NOMO-1 treated with DMSO at 0.1 percent for 48 hours (cell line): ENCODE data around the gene IMMP2L.

Experiments
- DNase-seq: peaks from one replicate; lab custom pipeline; 2025; ENCODE audit not compliant: unreplicated experiment; lab: John Stamatoyannopoulos, UW

The IMMP2L gene

DNA sequence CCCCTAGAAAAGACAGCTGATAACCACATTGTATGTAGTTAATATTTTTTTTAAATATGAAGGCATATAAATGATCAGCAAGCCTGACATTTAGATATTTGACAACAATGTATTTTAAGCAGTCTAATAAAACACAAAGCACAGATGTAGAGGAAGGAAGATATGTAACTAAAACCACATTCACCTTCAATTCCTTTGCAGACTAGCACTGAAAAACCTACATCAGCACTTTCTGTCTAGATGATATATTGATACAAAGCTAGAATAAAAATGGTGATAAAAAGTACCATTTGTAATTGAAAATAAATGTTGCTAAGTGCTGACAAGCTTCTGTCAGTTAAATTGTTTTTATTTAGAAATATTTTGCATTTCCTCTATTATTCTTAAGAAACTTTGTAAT, 153.6 kb downstream of the IMMP2L start:
- no peak for DNase-seq

DNA sequence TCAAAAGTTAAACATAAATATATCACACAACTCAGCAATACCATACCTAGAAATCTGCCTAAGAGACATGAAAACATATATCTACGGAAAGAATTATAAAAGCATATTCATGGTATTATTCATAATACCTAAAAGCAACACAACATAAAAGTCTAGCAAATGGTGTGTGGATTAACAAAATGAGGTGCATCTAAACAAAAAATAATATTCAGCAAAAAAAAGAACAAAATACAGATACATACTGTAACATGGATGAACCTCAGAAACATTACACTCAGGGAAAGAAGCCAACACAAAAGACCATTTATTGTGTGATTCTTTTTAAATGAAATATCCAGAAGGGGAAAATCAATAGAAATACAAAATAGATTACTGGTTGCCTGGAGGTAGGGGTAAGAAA, 155.0 kb downstream of the IMMP2L start:
- no peak for DNase-seq

DNA sequence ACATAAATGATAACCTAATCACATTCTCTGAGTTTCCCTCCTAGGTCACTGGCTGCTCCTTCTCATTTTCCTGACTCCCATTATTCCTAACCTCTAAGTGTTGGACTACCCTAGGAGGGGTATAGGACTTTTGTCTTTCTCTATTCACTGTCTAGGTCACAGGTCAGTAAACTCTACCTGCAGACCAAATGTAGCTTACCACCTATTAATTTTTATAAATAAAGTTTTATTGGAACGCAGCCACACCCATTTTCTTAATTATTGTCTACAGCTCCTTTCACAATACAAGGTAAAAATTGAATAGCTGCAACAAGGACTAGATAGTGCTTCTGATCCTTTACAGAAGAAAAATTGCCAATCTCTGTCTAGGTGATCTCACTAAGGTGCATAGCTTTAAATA, 156.7 kb downstream of the IMMP2L start:
- no peak for DNase-seq

DNA sequence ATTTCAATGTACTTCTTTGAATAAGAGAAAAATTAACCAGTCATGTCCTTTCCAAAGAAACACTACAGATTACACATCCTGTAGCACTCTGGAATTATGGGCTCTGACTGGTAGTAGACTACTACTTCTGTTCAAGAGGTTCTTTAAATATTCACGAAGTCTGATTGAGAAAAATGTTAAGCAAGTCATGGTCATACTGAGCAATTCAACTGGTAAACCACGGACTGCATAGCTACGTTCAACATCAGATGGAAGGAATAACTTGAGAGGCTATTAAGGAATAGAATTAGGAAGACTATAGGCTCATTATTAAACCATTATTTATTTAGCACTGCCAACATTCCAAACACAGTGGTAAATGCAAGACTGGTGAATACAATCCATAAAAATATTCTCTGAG, 160.8 kb downstream of the IMMP2L start:
- DNase-seq = no peak

DNA sequence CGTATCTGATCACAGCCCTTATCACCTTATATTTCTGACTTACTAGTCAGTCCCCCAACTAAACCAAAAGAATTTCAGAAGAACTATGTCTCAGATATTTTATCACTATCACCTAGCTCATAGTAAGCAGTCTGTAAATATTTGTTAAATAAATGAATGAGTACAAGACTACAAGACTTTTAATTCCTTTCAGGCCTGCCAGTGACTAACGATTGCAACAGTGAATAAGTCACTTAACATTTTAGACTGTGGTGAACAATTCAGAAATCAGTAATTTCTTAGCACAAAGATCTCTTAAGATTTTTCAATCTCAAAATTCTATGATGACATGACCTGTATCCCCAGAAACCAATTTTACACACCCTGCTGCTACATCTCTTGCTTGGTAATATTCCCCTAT, 162.2 kb downstream of the IMMP2L start:
- DNase-seq = no peak

DNA sequence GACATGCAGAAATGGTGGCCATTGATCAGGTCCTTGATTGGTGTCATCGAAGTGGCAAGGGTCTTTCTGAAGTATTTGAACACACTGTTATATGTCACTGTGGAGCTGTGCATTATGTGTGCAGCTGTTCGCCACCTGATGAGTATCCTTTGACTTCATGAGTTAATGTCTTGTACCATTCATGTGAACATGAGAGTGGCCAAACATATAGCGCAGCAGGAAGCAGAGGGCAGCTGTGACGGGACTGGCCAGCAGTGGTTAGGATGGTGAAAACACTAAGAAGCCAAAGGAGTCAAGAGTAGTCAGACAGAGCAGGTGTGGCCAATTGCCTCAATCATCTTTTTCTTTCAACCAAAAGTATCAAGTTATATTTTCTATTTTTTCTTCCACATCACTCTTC, 167.4 kb downstream of the IMMP2L start:
- DNase-seq = no peak

DNA sequence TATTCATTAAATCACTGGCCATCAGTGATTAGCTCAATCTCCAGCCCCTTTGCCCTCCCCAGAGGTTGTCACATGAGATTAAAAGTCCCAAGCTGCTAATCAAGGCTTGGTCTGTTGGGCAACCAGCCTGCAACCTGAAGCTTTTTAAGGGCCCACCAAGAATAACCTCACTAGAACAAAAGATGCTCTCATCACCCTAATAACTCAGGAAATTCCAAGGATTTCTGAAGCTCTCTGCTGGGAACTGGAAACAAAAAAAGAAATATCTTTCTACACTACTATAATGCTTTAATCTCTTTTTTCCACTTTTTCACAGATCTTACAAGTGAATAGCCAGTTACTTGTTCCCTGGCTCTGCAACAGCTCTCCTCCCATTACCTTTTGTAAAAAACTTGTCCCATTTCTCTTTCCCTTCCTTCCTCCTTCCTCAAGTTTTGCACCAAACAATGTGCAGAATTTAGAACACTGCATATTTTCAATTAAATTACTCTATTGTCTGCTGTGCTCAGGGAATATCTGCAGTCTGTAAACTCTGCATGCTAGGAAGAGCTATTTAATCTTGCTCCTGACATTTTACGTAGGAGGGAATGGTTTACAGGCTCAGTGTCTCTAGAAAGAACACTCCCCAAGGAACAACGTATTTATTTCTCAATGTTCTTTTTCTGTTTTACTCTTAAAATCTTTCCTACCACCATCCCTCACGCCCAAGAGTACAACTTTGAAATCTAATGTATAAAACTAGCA, 169.1 kb downstream of the IMMP2L start:
- no peak for DNase-seq

DNA sequence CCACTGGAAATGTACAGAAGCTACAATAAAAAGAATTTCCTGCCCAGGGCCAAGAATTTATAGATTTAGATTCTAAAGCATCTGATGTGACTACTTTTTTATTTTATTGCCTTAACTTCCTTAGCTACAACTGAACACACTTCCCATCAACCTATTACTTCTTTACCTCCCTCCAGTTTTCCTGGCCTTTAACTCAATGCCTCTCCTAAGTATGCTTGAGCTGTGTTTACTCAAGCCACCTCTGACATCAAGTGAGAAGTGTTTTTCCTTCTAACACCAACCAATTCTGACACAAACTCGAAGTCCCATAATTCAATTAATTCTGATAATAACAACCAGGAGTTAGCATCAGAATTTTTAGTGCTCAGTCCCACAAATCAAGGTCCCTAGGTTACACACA, 170.0 kb downstream of the IMMP2L start:
- no peak for DNase-seq

DNA sequence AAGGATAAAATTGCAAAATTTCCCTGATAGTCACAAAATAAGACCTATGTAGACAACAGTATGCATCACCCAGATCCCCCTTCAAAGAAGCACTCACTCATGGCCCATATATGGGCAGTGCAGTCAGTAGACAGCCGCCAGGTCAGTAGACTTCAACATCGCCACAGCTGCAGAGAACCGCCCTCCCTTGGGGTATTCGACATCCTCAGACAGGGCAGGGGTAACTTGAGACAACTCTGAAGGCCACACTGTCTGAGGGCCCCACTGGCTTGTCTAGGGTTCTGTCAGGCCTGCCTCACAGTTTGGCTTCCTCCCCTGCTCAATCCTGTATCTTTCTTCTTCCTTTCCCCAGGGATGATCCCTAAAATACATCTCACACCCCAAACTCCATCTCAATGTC, 172.3 kb downstream of the IMMP2L start:
- no peak for DNase-seq

DNA sequence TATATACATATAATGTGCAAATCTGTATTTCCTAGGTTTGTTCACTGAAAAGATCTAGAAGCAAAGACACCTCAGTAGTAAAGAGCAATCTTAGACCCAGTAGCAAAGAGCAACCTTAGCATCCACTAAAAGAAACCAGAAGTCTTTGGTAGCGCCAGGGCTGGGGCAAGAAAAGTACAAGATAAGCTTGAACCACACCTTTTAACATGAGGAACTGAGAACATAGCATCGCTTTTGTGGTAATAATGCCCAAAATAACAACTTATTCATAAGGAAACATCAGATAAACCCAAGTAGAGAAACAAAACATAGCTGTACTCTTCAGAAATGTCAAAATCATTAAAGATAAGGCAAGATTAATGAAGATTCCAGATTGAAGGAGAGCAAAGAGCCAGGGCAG, 173.4 kb downstream of the IMMP2L start:
- no peak for DNase-seq

DNA sequence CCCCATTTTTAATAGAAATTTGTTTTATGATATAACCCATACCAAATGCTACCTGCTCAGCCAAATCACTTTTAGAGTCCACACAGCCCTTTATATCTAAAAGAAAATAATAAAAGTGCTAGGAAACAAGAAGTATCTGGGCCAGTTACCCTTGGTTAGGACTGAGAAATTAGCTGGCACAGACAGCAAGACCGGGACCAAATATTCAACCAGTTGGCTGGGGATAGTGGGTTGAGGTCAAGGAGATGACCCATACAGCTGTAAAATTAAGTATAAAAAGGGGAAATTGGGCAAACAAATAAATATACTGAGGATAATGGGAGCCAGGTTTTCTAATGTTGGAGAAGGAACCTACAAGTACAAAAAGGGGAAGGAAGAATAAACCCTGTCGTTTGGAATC, 174.3 kb downstream of the IMMP2L start:
- DNase-seq = no peak

DNA sequence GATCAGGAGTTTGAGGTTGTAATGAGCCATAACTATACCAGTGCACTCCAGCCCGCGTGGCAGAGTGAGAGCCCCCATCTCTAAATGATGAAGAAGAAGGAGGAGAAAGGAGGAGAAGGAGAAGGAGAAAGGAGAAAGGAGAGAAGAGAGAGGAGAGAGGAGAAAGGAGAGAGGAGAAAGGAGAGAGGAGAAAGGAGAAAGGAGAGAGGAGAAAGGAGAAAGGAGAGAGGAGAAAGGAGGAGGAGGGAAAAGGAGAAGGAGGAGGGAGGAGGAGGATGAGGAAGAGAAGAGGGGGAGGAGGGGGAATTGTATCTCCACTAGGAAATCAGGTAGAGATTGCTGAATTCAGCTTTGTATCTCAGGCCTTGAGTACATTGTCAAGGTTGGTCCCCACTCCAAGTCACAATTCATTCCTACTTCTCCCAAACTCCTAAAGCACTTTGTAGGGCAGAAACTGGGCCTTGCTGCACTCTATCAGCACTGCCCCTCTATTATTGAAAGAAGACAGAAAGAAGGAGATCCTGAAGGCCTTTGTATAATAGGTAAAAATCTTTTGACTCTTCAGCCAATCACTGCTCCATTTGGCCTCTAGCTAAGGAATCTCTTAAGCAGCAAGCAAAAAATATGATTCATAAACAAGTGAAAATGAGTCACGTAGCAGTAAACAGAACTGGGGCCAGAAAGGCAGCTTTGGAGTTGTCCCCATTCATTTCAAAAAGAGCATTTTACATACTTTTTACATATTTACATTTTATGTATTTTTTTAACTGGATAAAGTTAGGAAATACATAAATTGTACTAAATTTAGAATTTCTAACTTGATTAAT, 178.0 kb downstream of the IMMP2L start:
- DNase-seq = no peak

DNA sequence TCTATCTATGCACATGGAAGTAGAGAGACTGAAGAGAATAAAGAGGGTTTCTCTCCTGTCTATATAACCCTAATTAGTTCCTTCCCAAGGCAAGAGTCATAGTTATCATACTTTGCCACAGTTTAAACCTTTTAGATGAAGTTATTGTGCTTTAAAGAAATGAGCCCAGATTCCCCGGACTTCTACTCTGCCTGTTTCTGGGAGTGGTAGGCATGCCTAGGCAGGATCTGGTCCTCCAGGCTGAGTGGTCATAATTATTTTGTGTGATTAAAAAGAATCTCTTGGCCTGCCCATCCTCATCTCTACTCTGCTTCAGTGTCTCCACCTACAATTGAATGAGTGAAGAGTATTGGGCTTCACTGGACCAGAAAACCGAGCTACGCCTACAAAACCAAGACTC, 179.2 kb downstream of the IMMP2L start:
- DNase-seq = no peak

DNA sequence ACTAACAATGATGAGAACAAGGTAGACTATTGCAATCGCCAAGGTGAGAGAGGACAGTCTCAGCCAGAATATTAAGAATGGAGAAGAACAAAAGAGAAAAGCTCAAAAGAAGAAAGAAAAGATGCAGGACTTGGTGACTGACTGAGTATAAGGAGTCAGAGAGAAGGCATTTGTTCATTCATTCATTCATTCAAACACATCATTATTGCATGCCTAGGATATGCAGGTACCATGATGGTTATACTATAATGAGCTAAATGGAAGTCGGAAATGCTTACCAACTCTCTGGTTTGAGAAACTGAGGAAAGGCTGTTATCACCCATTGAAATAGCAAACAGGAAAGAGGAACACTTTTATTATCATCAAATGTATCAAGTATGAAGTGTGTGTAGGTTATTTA, 180.7 kb downstream of the IMMP2L start:
- DNase-seq = no peak

DNA sequence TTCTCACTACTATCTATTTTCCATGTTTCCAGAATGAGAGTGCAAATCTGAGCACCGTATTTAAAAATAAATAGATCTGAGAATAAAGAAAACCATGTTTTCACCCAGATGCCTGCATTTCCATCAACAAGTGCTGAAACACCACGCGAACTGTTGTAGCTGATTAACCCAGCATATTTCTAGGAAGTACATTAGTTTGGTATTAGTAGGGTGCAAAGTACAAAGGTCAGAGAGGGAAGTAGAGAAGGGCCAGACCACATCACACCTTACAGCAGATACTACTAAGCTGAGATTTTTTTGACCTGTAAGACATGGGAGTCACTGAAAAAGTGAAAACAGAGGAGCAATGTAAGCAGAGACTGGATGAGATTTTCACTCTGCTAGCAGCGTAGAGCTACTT, 181.3 kb downstream of the IMMP2L start:
- no peak for DNase-seq

DNA sequence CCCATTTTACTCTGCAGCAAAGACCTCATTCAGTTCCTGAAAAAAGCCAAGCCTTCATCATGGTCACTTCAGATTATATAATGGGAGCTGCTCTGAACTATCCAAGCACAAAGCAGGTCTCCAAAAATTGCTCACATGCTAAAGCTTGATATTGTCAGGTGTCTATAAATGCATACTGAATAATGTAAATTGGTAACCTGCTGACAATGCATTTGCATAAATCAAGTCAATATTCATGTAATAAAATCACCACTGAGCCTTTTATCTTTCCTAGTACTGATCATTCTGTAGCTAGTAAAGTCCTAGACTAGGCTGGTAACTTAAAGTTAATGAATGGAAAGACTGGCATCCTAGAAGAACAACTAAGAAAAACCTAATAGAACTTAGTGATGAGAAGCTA, 188.3 kb downstream of the IMMP2L start:
- DNase-seq = no peak

DNA sequence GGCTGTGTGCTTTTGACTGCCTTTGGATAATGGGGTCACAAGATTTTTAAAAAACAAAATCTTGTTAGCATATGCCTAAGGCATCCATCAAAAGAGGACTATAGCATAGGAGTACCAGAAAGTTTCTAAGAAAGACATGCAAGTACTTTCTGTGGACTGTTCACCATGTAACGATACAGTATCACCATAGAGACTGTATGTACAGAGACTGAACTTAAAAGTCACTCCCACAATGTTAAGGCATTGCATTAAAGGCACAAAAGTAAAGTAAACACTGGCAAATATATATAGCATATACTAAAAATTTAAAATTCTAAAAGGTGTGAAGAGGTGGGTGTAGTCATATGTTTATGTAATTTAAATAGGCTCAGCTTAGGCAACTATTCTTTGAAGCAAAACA, 190.9 kb downstream of the IMMP2L start:
- no peak for DNase-seq

DNA sequence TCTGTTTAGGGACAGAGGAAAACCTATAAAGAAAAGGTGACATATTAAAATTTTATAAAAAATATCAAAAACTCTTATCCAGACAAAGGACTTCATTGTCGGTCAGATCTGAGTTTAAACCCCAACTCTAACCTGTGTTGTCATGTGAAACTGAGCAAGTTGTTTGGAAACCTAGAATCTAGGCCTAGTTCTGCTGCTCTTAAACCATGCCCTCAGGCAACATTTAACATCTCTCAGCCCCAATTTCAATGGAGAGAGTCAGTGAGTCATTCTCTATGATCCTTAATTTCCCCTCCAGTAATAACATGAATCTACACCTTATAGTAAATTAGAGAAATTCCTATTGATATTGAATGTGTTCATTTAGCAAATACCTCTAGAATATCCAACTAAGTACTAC, 192.3 kb downstream of the IMMP2L start:
- DNase-seq = no peak

DNA sequence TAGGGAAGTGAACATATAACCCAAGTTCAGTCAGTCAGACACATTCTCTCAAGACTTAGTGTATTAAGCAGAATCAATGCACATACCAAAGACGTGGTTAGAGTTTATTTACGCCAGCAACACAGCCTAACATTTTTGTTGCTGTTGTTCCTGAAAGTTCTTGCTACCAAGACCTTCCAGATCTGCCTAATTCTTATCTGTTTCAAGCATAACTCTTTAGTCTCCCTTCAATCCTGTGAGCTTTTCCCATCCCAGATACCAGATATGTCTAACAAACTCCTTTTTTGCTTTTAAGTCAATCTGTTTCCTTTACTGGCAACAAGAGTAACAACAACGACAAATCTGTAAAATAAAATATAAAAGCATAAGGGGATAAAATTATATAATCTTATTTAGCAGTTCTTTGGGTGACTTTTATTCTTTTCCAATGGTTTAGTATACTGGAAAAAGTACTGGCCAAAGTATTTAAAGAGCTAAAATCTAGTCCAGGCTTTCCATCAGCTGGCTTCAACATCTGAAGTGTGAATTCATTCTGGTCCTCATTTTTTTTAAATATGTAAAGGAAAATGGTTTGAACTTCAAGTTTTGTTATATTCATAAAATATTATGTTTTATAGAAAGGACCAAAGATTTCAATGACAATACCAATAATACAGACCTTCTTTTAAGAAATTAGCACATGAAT, 193.8 kb downstream of the IMMP2L start:
- no peak for DNase-seq

DNA sequence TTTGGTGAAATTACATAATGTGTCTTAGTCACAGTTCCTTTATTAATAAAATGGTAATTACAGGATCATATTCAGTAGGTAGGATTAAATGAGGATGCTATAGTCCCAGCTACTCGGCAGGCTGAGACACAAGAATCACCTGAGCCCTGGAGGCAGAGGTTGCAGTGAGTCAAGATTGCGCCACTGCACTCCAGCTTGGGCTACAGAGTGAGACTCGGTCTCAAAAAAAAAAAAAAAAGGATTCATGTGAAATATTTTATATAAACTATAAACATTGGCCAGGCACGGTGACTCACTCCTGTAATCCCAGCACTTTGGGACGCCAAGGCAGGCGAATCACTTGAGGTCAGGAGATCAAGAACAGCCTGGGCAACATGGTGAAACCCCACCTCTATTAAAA, 197.9 kb downstream of the IMMP2L start:
- DNase-seq = no peak

DNA sequence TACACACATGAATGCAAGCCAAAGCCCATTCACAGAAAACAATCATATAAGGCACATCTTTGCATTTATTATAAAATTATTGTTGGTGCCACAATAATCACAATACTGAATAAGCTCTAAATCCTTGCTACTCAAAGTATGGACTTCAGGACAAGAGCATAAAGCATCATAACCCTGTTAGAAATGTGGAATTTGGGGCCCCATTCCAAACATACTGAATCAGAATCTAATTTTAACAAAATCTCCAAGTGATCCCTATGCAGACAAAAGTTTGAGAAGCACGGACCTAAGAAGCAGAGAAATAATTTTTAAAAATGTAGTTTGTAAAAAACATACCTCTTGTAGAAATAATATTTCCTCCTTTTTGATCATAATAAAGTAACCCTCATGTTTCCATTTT, 199.2 kb downstream of the IMMP2L start:
- no peak for DNase-seq

DNA sequence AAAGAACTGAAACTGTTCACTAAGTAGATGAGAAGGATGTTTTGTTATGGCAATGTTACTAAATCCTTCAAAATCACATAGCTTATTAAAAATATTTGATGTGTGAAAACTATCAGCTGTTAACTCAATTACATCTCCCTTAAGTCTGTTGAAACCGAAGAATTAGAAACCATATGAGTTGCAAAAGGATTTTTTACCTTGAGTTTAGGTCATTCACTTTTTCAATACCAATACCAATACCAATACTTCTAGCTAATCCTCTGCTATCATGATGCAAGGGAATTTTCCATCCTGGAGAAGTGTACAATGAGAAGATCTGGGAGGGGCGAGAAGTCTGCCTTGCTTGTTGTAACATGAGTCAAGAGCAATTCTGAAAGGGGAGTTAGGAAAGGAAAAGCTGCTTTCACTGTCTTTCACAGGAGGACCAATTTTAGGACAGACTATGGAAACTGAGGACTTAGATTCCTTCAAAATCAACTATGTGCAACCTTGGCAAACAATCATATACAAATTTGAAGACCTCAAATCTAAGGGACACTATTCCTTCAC, 199.7 kb downstream of the IMMP2L start:
- no peak for DNase-seq
